HEK293 (cell line): Measurements from ENCODE around the gene SF3B6.

Source experiments
- ZBTB1 ChIP-seq: fragments of 450-650 bp; formaldehyde crosslinking; IDR thresholded peaks from 2 replicates; pipeline ENCODE4 v1.5.1; 2016; ENCODE audit warnings: missing biosample characterization, missing genetic modification characterization
- ZNF221 ChIP-seq: fragments of 450-650 bp; formaldehyde crosslinking; IDR thresholded peaks from 2 replicates; pipeline ENCODE4 v1.5.1; 2017; ENCODE audit warnings: missing biosample characterization, missing genetic modification characterization, borderline replicate concordance
- ZNF529 ChIP-seq: fragments of 450-650 bp; formaldehyde crosslinking; IDR thresholded peaks from 2 replicates; pipeline ENCODE4 v1.5.1; 2017; ENCODE audit warnings: missing genetic modification characterization, missing biosample characterization; ENCODE audit not compliant: insufficient replicate concordance
- TF ChIP-seq, protein P1 (sequence below): fragments of 450-650 bp; formaldehyde crosslinking; IDR thresholded peaks from 2 replicates; pipeline ENCODE4 v1.5.1; 2016; ENCODE audit warnings: missing biosample characterization, missing genetic modification characterization

- TF ChIP-seq, protein P1, sequence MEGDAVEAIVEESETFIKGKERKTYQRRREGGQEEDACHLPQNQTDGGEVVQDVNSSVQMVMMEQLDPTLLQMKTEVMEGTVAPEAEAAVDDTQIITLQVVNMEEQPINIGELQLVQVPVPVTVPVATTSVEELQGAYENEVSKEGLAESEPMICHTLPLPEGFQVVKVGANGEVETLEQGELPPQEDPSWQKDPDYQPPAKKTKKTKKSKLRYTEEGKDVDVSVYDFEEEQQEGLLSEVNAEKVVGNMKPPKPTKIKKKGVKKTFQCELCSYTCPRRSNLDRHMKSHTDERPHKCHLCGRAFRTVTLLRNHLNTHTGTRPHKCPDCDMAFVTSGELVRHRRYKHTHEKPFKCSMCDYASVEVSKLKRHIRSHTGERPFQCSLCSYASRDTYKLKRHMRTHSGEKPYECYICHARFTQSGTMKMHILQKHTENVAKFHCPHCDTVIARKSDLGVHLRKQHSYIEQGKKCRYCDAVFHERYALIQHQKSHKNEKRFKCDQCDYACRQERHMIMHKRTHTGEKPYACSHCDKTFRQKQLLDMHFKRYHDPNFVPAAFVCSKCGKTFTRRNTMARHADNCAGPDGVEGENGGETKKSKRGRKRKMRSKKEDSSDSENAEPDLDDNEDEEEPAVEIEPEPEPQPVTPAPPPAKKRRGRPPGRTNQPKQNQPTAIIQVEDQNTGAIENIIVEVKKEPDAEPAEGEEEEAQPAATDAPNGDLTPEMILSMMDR (tag by site-specific recombination) = no peak
- TF ChIP-seq ZNF221 (tag by site-specific recombination) (no peak), ZNF529 (tag by site-specific recombination) (no peak), ZBTB1 (tag by site-specific recombination) (no peak)
Observed at GRCh38 chr2:24019729-24020128, 56.4 kb downstream of the SF3B6 start.
